SHP77 (cell line): ENCODE data around the gene SMARCA4.
A peak's percentile ranks its signal among the peaks of the same experiment; 100 is the strongest.

Source experiments
- DNase-seq, 2 experiments: peaks; one replicate each; lab custom pipeline; 2025; lab: John Stamatoyannopoulos, UW

SMARCA4 gene

GRCh38 chr19:11014403-11014911 lies 53.6 kb downstream of the SMARCA4 start:
- DNase-seq: no peak

- DNase-seq: no peak
Observed at GRCh38 chr19:11016631-11017030, 55.8 kb downstream of the SMARCA4 start.

- DNase-seq: no peak
Observed at GRCh38 chr19:11017275-11018035, 56.6 kb downstream of the SMARCA4 start.

- DNase-seq: no peak
Observed at GRCh38 chr19:11018179-11018578, 57.3 kb downstream of the SMARCA4 start.

- no peak for DNase-seq
Observed at GRCh38 chr19:11018763-11019162, 57.9 kb downstream of the SMARCA4 start.

- no peak for DNase-seq
Observed at GRCh38 chr19:11019262-11019661, 58.4 kb downstream of the SMARCA4 start.

GRCh38 chr19:11019824-11020223 lies 59.0 kb downstream of the SMARCA4 start:
- DNase-seq: no peak

- DNase-seq: no peak
Observed at GRCh38 chr19:11020423-11020822, 59.6 kb downstream of the SMARCA4 start.

- DNase-seq: no peak
Observed at GRCh38 chr19:11020982-11021759, 60.3 kb downstream of the SMARCA4 start.

GRCh38 chr19:11021760-11022144 lies 60.9 kb downstream of the SMARCA4 start:
- DNase-seq: no peak

GRCh38 chr19:11023016-11023415 lies 62.2 kb downstream of the SMARCA4 start:
- no peak for DNase-seq

- DNase-seq: no peak
Observed at GRCh38 chr19:11023710-11024109, 62.9 kb downstream of the SMARCA4 start.

GRCh38 chr19:11024259-11024658 lies 63.4 kb downstream of the SMARCA4 start:
- no peak for DNase-seq

- no peak for DNase-seq
Observed at GRCh38 chr19:11025006-11025405, 64.2 kb downstream of the SMARCA4 start.

GRCh38 chr19:11025445-11025844 lies 64.6 kb downstream of the SMARCA4 start:
- no peak for DNase-seq

- DNase-seq: no peak
Observed at GRCh38 chr19:11025997-11026396, 65.2 kb downstream of the SMARCA4 start.

GRCh38 chr19:11027381-11027780 lies 66.6 kb downstream of the SMARCA4 start:
- no peak for DNase-seq

GRCh38 chr19:11028146-11028545 lies 67.3 kb downstream of the SMARCA4 start:
- DNase-seq: no peak

- no peak for DNase-seq
Observed at GRCh38 chr19:11031421-11032070, 70.7 kb downstream of the SMARCA4 start.

- DNase-seq: no peak
Observed at GRCh38 chr19:11033251-11033650, 72.4 kb downstream of the SMARCA4 start.

- DNase-seq: no peak
Observed at GRCh38 chr19:11033763-11034162, 72.9 kb downstream of the SMARCA4 start.

- peak; percentile 12 to 26 for DNase-seq
Observed at GRCh38 chr19:11034449-11035213, 73.8 kb downstream of the SMARCA4 start.
